Adrenal gland (tissue), 5 donors: ENCODE data around the gene PPM1A.

ENCODE experiments used
- CTCF ChIP-seq, 6 experiments: fragments of 450-650 bp in 4 of 6; fragments of 200-600 bp in 2 of 6; sonication (generic) in 1 of 6; IDR thresholded peaks; 1 replicate in 5 of 6; 2 replicates in 1 of 6; pipeline versions ENCODE4 v1.5.1 to v1.8.0; 2016 to 2021; ENCODE audit warnings: antibody characterized with exemption in 6 of 6, mild to moderate bottlenecking in 2 of 6, moderate library complexity in 1 of 6
- POLR2A ChIP-seq, 2 donors: fragments of 450-650 bp; IDR thresholded peaks; one replicate each; pipeline ENCODE4 v1.6.1; 2017; ENCODE audit warnings: antibody characterized with exemption in 2 of 2, mild to moderate bottlenecking in 2 of 2, moderate library complexity in 1 of 2
- donor health status: DM: no; HTN: no; CAD: no.

DNA sequence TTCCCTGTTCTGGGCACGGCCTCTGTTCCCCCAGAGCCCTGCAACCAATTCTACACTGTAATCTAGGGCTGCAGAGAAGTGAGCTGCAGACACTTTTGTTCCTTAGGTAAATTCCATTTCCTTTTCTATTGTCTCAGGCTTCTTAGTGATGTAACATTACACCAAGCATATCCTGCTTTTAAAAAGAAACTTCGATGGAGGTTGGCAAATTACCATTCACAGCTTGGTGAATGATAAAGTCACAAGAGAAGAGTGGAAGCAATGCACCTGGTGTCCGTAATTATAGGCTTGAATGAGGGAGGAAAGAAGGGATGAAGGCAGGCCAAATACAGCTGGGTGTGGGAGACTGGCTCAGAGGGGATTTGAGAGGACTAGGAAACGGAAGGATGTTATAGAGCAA, 68.6 kb downstream of the PPM1A start:
- TF ChIP-seq CTCF (IDR thresholded peaks at IDR 0.05) (no peak), POLR2A (IDR thresholded peaks at IDR 0.05) (no peak)
